Peyer's patch (tissue), 4 donors: Measurements from ENCODE around the gene GLP2R.

Experiments
- POLR2A ChIP-seq, 2 donors: fragments of 450-650 bp; IDR thresholded peaks; one replicate each; pipeline ENCODE4 v1.5.1; 2017; ENCODE audit warnings: antibody characterized with exemption in 2 of 2, mild to moderate bottlenecking in 2 of 2, moderate library complexity in 2 of 2
- TF ChIP-seq, protein P1 (sequence below), 6 experiments: fragments of 450-650 bp in 4 of 6; fragments of 200-600 bp in 2 of 6; sonication (generic) in 1 of 6; IDR thresholded peaks; one replicate each; pipeline ENCODE4 v1.5.1; 2017 to 2019; ENCODE audit warnings: antibody characterized with exemption in 6 of 6, mild to moderate bottlenecking in 3 of 6, moderate library complexity in 1 of 6

DNA sequence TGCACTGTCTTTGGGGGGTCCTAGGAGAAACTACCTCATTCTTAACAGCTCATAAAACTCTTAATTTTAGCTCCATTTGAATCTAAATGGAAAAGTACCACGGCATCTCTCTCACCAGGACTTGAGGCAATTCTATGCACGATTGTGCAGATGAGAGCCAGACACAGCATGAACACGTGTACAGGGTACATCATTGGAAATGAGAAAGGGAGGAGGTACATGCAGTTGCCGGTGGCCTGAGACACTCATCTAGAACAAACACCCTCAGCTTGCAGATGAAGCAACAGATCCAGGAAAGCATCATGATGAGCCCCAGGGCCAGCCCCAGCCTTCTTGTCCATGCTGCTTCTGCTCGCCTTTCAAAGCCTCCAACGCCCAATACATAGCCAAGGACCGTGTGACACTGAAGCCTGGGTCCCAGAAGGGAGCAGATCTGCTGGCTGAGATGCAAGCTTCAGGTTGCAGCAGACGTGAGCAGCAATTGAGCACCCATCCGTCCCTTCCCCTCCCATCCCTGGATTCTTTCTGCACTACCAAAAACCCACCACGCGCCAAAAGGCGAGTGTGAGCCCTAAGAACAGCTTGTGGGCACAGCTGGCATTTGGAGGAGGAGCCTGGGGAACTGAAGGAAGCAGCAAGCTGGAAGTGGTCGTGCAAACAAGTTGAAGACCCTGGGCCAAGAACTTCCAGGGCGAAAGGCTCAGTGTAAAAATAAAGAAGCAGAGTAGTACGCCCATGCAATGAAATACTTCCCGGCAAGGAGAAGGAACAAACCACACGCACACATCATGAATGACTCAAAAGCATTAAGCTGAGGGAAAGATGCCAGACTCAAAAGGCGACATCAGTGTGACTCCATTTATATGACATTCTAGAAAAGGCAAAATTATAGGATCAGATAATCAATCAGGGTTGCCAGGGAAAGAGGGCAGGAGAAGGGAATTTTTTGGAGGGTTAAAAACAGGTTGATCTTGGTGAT, 86.7 kb downstream of the GLP2R start:
- TF ChIP-seq POLR2A (IDR thresholded peaks at IDR 0.05), result no peak
- TF ChIP-seq, protein P1, sequence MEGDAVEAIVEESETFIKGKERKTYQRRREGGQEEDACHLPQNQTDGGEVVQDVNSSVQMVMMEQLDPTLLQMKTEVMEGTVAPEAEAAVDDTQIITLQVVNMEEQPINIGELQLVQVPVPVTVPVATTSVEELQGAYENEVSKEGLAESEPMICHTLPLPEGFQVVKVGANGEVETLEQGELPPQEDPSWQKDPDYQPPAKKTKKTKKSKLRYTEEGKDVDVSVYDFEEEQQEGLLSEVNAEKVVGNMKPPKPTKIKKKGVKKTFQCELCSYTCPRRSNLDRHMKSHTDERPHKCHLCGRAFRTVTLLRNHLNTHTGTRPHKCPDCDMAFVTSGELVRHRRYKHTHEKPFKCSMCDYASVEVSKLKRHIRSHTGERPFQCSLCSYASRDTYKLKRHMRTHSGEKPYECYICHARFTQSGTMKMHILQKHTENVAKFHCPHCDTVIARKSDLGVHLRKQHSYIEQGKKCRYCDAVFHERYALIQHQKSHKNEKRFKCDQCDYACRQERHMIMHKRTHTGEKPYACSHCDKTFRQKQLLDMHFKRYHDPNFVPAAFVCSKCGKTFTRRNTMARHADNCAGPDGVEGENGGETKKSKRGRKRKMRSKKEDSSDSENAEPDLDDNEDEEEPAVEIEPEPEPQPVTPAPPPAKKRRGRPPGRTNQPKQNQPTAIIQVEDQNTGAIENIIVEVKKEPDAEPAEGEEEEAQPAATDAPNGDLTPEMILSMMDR (IDR thresholded peaks at IDR 0.05), result no peak
